ENCODE measurements around the gene GGA3. TPM values are rescaled to one million over a fixed set of nuclear protein-coding genes. Genes with fewer than 3 reads are reported as not detected.
"Not testable (repeated sequence)": the region's sequence is repeated elsewhere in the genome, so short reads cannot be mapped to it uniquely, and the experiment has no call there.

The GGA3 gene
- total RNA-seq, 1 donor from 2014 or later, result 116 TPM

GRCh38 chr17:75260641-75261335 is 618 bp downstream of the GGA3 start:
- intact Hi-C loops (cut with micrococcal nuclease), result loop anchor here (1.0 to 10.0 kb wide), 9 partner anchors 10 to 214 kb away; partner anchors contain the start of genes ATP5PD, GRB2, KCTD2 and SLC25A19
- peak; percentile 6 for ATAC-seq (ENCODE audit: low read depth)
- no peak for DNase-seq

GRCh38 chr17:75257228-75257627 is 4.2 kb downstream of the GGA3 start:
- Mint-ChIP-seq H3K36me3 (ENCODE audit: low read depth) (peaks cover 22% of the 10 kb centered on the region), H3K27ac (peak overlapping the region; percentile 50), H3K4me1 (peaks cover 79% of the 10 kb centered on the region)
- H3K9me3 Mint-ChIP-seq; CTCF ChIA-PET; H3K27me3 Mint-ChIP-seq; DNase-seq; intact Hi-C loops (cut with micrococcal nuclease); ATAC-seq (ENCODE audit: low read depth); H3K4me3 Mint-ChIP-seq: not testable (repeated sequence)
- POLR2A ChIA-PET, result interaction anchor here (0.6 kb wide), 1 partner anchor 14 kb away, joined by 4 read pairs; no protein-coding TSS in a partner anchor

More at GRCh38 chr17:75260641-75261335, 618 bp downstream of the GGA3 start:
- Mint-ChIP-seq H3K4me3 (peak overlapping the region; percentile 99), H3K27ac (peak overlapping the region; percentile 99), H3K9me3 (no peaks in the 10 kb centered on the region), H3K27me3 (no peaks in the 10 kb centered on the region), H3K4me1 (peaks cover 64% of the 10 kb centered on the region), H3K36me3 (ENCODE audit: low read depth) (peaks cover 46% of the 10 kb centered on the region)
- ChIA-PET CTCF (interaction anchor here (0.6 to 3.4 kb wide), 10 partner anchors 10 to 493 kb away, joined by 3 to 28 read pairs (median 6); partner anchors contain the start of genes MIF4GD and SLC25A19), POLR2A (interaction anchor here (0.6 to 4.2 kb wide), 30 partner anchors 11 to 636 kb away, joined by 3 to 110 read pairs (median 8); partner anchors contain the start of genes GRB2, JPT1, MIF4GD and MRPL58)
- no peak for TF ChIP-seq CTCF (IDR thresholded peaks at IDR 0.05)

GRCh38 chr17:75255954-75256698 is 5.3 kb downstream of the GGA3 start:
- H3K27me3 Mint-ChIP-seq; H3K4me3 Mint-ChIP-seq; intact Hi-C loops (cut with micrococcal nuclease); H3K27ac Mint-ChIP-seq; H3K9me3 Mint-ChIP-seq; POLR2A ChIA-PET; DNase-seq; ATAC-seq (ENCODE audit: low read depth); CTCF ChIA-PET: not testable (repeated sequence)
- H3K36me3 Mint-ChIP-seq (ENCODE audit: low read depth), result peaks cover 11% of the 10 kb centered on the region
- H3K4me1 Mint-ChIP-seq, result peaks cover 82% of the 10 kb centered on the region

GRCh38 chr17:75252039-75252816 is 9.2 kb downstream of the GGA3 start:
- no peak for ATAC-seq (ENCODE audit: low read depth)
- Mint-ChIP-seq H3K9me3 (no peaks in the 10 kb centered on the region), H3K4me3 (no peak overlapping the region), H3K36me3 (ENCODE audit: low read depth) (peaks cover 6% of the 10 kb centered on the region), H3K27me3 (no peaks in the 10 kb centered on the region), H3K27ac (peak overlapping the region; percentile 94), H3K4me1 (peaks cover 70% of the 10 kb centered on the region)
- POLR2A ChIA-PET, result interaction anchor here (0.7 to 4.9 kb wide), 10 partner anchors 8 to 336 kb away, joined by 3 to 54 read pairs (median 4); partner anchors contain the start of genes GGA3, MIF4GD, MRPS7 and MYO15B
- intact Hi-C loops (cut with micrococcal nuclease), result no loop called here
- CTCF ChIA-PET, result interaction anchor here (1.0 to 1.3 kb wide), 2 partner anchors 10 to 19 kb away, joined by 3 to 4 read pairs; partner anchors contain the start of genes GGA3, MIF4GD and MRPS7
- TF ChIP-seq CTCF (IDR thresholded peaks at IDR 0.05), result no peak
- no peak for DNase-seq

- TF ChIP-seq CTCF (IDR thresholded peaks at IDR 0.05), result no peak
- intact Hi-C loops (cut with micrococcal nuclease), result loop anchor here (1.0 to 2.0 kb wide), 2 partner anchors 11 to 39 kb away; partner anchors contain the start of genes GGA3, MRPS7 and SLC25A19
- ChIA-PET POLR2A (interaction anchor here (0.6 to 4.9 kb wide), 11 partner anchors 10 to 129 kb away, joined by 3 to 54 read pairs (median 6); partner anchors contain the start of genes GGA3, MIF4GD, MRPS7 and SLC25A19), CTCF (interaction anchor here (0.7 to 1.6 kb wide), 5 partner anchors 10 to 162 kb away, joined by 3 to 8 read pairs (median 4); partner anchors contain the start of gene MIF4GD)
- H3K4me1 Mint-ChIP-seq, result peaks cover 65% of the 10 kb centered on the region
- peak overlapping the region; percentile 87 for H3K27ac Mint-ChIP-seq
- H3K36me3 Mint-ChIP-seq (ENCODE audit: low read depth), result peaks cover 26% of the 10 kb centered on the region
- H3K27me3 Mint-ChIP-seq, result no peaks in the 10 kb centered on the region
- peak overlapping the region; percentile 76 for H3K4me3 Mint-ChIP-seq
- DNase-seq (peak; percentile 46), ATAC-seq (ENCODE audit: low read depth) (peak; percentile 88)
- H3K9me3 Mint-ChIP-seq, result no peaks in the 10 kb centered on the region
Observed at GRCh38 chr17:75250009-75250471, 11.4 kb downstream of the GGA3 start.

Data from activated B cell treated with CpG ODN at 0.5 μM for 24 hours (primary cell).